ENCODE data around the gene RAD51B.

DNA sequence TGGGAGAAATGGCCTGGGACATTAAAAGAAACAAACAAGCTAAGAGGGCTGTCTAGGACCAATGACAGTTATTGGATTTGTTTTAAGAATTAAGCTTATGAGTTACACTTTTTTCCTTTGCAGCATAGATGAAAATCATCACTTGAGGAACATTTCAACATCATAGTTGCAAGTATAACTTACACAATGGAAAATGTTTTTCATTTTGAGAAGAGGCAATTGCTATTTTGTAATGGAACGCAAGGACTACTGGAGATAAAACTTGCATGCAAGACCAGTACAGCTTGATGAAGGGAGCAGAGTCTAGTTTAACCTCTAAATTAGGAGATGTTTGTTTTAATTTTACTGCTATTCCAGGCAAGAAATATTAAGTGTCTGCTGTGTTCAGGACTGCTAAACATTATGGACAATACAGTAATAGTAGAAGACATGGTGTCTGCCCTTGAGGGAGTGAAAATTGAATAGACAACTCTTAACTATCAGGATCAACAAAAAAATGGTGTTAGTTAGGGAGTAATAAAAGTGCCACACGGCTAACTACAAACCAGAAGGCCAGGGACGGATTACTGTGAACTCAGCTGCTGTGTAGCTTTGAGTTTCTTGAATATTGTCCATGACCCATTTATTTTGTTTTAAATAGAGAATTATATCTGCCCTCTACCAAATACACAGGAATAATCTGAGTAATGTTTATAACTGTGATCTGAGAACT is 374.5 kb downstream of the RAD51B start:
- TF ChIP-seq TAF1 (IDR thresholded peaks at IDR 0.05; ENCODE audit: borderline replicate concordance, low read depth, low read length), result no peak
- no peak for TF ChIP-seq POLR2AphosphoS5 (IDR thresholded peaks at IDR 0.05; ENCODE audit: low read depth, low read length)
- TF ChIP-seq POLR2A (IDR thresholded peaks at IDR 0.05; ENCODE audit: low read depth, low read length), result no peak

Measured in GM12892 (cell line).